GM12874 (cell line): ENCODE data around the gene ZSCAN30.

Source experiments
- CTCF ChIP-seq: IDR thresholded peaks from 2 replicates; pipeline ENCODE4 v1.5.1; 2011; ENCODE audit warnings: low read depth, mild to moderate bottlenecking, control low read depth, low read length, moderate library complexity; ENCODE audit not compliant: insufficient read depth

ZSCAN30 gene

GRCh38 chr18:35326695-35327387 is 36.8 kb upstream of the ZSCAN30 start:
- TF ChIP-seq CTCF = no peak

- no peak for TF ChIP-seq CTCF
These were observed 35.1 kb upstream of the ZSCAN30 start for GRCh38 chr18:35324926-35325655.

GRCh38 chr18:35322486-35323458 is 32.7 kb upstream of the ZSCAN30 start:
- TF ChIP-seq CTCF = no peak

GRCh38 chr18:35311496-35311895 is 21.5 kb upstream of the ZSCAN30 start:
- no peak for TF ChIP-seq CTCF

GRCh38 chr18:35306588-35307250 is 16.7 kb upstream of the ZSCAN30 start:
- no peak for TF ChIP-seq CTCF

GRCh38 chr18:35303610-35304009 is 13.6 kb upstream of the ZSCAN30 start:
- no peak for TF ChIP-seq CTCF
